ENCODE data around the gene EVI5L.
A peak's percentile ranks its signal among the peaks of the same experiment; 100 is the strongest.

The EVI5L gene

DNA sequence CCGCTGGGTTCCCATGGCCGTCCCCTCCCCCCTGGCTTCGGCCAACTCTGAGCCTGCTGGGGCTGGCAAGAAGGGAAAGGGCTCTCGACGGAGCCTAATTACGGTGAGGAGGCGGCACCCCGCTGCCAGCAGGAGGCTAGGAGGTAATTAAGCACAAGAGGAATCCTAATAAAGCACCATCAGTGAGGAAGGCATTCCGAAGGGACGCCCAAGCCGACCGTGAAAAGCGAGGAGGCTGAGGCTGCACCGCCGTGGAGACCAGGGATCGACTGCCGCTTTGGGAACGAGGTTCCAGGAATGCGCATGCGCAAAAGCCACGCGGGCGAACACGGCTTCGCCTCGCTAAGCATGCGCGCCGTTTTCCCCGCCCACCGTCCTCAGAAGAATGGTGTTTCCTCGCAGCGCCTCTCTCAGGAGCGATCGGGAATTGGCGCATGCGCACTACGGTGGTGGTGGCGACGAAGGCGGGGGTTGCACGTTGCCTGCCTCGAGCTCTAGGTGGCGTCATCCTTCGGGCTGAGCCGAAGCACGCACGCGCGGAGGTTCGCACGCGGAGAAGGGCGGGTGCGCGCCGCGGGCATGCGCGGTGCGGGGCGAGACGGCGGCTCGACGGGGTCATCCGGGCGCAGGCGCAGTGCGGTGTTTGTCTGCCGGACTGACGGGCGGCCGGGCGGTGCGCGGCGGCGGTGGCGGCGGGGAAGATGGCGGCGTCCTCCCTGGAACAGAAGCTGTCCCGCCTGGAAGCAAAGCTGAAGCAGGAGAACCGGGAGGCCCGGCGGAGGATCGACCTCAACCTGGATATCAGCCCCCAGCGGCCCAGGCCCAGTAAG is 73.4 kb downstream of the EVI5L start, which contains the start of gene MAP2K7:
Gene MAP2K7, plus strand, starts transcription at position 634 of the 830 bp plus-strand sequence. Its CDS starts 68 bp downstream, at position 702.
- TF ChIP-seq GLIS3 (CRISPR knock-in tag; IDR thresholded peaks at IDR 0.05) (no peak), CSDC2 (CRISPR knock-in tag; IDR thresholded peaks at IDR 0.05) (no peak), TOX (CRISPR knock-in tag; IDR thresholded peaks at IDR 0.05; ENCODE audit: borderline replicate concordance) (no peak), ZNF565 (CRISPR knock-in tag; conservative IDR thresholded peaks at IDR 0.05; ENCODE audit: low read depth) (no peak), OSR1 (CRISPR knock-in tag; IDR thresholded peaks at IDR 0.05) (no peak)
- peak; percentile 84 for ATAC-seq

DNA sequence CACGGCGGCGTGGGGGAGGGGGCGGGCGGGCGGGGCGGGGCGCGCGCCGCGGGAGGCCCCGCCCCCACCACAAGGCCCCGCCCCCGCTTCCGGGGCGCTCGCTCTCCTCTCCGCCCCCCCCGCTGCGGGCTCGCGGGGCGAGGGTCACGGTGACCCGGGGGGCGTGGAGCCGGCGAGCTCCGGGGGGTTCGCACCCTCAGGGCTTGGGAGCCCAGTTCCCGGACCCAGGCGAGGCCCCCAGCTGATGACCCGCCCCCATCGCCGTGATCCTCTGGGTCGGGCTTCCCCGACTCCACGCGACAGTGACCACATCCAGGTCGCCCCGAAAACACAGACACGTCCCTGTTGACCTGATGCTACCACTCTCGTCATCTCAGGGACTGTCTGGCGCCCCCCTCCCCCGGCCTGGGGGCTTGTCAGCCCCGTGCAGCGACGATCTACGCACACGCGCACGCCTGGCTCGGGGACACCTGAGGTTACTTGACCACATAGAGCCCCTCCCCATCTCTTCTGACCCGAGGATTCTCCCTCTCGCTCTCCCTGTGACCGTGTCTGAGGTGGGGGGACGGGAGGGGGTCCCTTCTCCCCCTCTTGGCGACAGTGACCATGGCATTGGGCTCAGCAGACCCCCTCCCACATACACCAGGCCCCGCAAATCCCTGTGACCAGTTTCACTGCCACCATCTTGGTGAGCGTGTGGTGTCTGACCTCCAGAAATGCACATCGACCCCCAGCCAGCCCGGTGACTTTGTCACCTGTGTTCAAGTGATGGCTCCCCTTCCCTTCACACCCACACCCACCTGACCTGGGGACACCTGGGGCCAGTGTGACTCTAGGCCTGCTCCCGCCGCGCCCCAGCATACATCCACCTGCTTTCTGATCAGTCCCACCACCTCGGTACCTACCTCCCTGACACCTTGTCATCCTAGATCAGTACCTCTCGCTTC is 74.3 kb downstream of the EVI5L start:
- peak; percentile 7; the same call in 2 of the 3 replicates for ATAC-seq
- TF ChIP-seq, protein P1, sequence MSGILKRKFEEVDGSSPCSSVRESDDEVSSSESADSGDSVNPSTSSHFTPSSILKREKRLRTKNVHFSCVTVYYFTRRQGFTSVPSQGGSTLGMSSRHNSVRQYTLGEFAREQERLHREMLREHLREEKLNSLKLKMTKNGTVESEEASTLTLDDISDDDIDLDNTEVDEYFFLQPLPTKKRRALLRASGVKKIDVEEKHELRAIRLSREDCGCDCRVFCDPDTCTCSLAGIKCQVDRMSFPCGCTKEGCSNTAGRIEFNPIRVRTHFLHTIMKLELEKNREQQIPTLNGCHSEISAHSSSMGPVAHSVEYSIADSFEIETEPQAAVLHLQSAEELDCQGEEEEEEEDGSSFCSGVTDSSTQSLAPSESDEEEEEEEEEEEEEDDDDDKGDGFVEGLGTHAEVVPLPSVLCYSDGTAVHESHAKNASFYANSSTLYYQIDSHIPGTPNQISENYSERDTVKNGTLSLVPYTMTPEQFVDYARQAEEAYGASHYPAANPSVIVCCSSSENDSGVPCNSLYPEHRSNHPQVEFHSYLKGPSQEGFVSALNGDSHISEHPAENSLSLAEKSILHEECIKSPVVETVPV (CRISPR knock-in tag; IDR thresholded peaks at IDR 0.05) = no peak
- TF ChIP-seq ZFP3 (CRISPR knock-in tag; IDR thresholded peaks at IDR 0.05) (no peak), RARB (CRISPR knock-in tag; IDR thresholded peaks at IDR 0.05) (no peak), TCF4 (CRISPR knock-in tag; IDR thresholded peaks at IDR 0.05; ENCODE audit: borderline replicate concordance) (no peak), ARNTL (CRISPR knock-in tag; IDR thresholded peaks at IDR 0.05; ENCODE audit: borderline replicate concordance, low read depth) (no peak), CSDC2 (CRISPR knock-in tag; IDR thresholded peaks at IDR 0.05) (no peak), SNAI2 (CRISPR knock-in tag; IDR thresholded peaks at IDR 0.05) (no peak), ISL1 (CRISPR knock-in tag; IDR thresholded peaks at IDR 0.05) (no peak)
- TF ChIP-seq, protein P2, sequence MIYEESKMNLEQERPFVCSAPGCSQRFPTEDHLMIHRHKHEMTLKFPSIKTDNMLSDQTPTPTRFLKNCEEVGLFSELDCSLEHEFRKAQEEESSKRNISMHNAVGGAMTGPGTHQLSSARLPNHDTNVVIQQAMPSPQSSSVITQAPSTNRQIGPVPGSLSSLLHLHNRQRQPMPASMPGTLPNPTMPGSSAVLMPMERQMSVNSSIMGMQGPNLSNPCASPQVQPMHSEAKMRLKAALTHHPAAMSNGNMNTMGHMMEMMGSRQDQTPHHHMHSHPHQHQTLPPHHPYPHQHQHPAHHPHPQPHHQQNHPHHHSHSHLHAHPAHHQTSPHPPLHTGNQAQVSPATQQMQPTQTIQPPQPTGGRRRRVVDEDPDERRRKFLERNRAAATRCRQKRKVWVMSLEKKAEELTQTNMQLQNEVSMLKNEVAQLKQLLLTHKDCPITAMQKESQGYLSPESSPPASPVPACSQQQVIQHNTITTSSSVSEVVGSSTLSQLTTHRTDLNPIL (CRISPR knock-in tag; IDR thresholded peaks at IDR 0.05; ENCODE audit: low read depth) = no peak

DNA sequence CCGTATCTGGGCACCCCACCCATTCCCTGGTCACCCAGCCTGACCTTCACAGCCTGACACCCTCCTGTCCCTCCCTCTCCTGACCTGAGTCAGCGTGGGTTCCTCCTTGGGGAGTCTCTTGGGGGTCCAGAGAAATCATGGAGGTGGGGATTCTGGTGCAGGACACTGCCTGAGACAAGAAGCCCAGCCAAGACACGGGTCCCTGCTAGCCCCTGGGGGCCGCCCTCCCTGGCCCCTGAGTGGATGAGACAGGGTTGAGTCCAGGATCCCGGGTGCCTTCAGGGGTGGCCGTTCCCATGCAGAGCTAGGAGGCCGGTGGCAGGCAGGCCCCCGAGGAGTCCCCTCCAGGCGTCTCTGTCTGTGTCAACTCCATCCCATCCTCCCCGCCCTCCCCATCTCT is 75.2 kb downstream of the EVI5L start:
- TF ChIP-seq CSDC2 (CRISPR knock-in tag; IDR thresholded peaks at IDR 0.05) = no peak
- ATAC-seq = no peak

DNA sequence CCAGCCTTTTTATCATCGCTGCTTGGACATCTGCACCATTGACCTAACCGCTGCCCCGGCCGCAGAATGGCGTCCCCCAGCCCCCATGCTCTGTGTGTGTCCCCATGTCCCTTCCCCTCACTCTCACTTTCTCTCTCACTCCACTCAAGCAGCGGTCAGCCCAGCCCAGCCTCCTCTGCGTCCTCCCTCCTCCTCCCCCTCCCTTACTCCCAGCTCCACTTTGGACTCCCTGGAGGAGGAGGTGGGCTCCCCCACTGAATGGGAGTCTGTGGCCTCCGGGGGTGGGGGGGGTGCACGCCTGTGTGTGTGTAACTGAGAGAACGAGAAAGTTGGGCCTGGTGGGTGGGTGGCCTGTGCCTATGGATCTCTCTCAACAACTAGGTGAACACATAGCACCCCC is 75.8 kb downstream of the EVI5L start:
- no peak for TF ChIP-seq ZNF70 (CRISPR knock-in tag; IDR thresholded peaks at IDR 0.05)
- TF ChIP-seq, protein P3, sequence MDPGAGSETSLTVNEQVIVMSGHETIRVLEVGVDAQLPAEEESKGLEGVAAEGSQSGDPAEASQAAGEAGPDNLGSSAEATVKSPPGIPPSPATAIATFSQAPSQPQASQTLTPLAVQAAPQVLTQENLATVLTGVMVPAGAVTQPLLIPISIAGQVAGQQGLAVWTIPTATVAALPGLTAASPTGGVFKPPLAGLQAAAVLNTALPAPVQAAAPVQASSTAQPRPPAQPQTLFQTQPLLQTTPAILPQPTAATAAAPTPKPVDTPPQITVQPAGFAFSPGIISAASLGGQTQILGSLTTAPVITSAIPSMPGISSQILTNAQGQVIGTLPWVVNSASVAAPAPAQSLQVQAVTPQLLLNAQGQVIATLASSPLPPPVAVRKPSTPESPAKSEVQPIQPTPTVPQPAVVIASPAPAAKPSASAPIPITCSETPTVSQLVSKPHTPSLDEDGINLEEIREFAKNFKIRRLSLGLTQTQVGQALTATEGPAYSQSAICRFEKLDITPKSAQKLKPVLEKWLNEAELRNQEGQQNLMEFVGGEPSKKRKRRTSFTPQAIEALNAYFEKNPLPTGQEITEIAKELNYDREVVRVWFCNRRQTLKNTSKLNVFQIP (CRISPR knock-in tag; IDR thresholded peaks at IDR 0.05; ENCODE audit: borderline replicate concordance, low read depth) = no peak
- no peak for TF ChIP-seq PPARA (CRISPR knock-in tag; IDR thresholded peaks at IDR 0.05; ENCODE audit: borderline replicate concordance)
- TF ChIP-seq ZC3H10 (CRISPR knock-in tag; IDR thresholded peaks at IDR 0.05) = no peak
- no peak for TF ChIP-seq TCF4 (CRISPR knock-in tag; IDR thresholded peaks at IDR 0.05; ENCODE audit: borderline replicate concordance)
- TF ChIP-seq ZFP3 (CRISPR knock-in tag; IDR thresholded peaks at IDR 0.05) = no peak
- no peak for TF ChIP-seq ISL1 (CRISPR knock-in tag; IDR thresholded peaks at IDR 0.05)
- TF ChIP-seq ZFP30 (CRISPR knock-in tag; IDR thresholded peaks at IDR 0.05) = no peak
- TF ChIP-seq RARB (CRISPR knock-in tag; IDR thresholded peaks at IDR 0.05) = no peak
- no peak for TF ChIP-seq TOX (CRISPR knock-in tag; IDR thresholded peaks at IDR 0.05; ENCODE audit: borderline replicate concordance)
- no peak for TF ChIP-seq ESRRG (CRISPR knock-in tag; IDR thresholded peaks at IDR 0.05)
- TF ChIP-seq CSDC2 (CRISPR knock-in tag; IDR thresholded peaks at IDR 0.05) = no peak
- no peak for ATAC-seq

DNA sequence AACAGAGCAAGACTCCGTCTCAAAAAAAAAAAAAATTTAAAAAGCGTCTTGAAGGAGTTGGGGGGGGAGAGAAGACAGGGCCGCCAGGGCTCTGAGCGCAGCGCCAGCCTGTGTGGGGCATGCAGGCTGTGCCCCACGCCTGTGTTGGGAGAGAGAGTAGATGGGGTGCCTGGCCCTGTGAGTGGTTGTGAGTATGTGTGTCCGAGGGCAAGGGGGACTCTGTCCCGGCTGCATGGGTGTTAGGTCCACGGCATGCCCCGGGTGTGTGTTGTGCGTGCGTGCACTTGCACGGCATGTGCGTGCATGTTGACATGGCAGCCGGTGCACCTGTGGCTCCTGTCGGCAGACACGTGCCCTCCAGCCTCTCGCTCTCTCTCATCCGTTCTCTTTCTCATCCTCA is 77.1 kb downstream of the EVI5L start:
- ATAC-seq = no peak
- TF ChIP-seq TCF4 (CRISPR knock-in tag; IDR thresholded peaks at IDR 0.05; ENCODE audit: borderline replicate concordance) (no peak), RARB (CRISPR knock-in tag; IDR thresholded peaks at IDR 0.05) (no peak), SNAI2 (CRISPR knock-in tag; IDR thresholded peaks at IDR 0.05) (no peak), ZNF8 (CRISPR knock-in tag; IDR thresholded peaks at IDR 0.05) (no peak), TOX (CRISPR knock-in tag; IDR thresholded peaks at IDR 0.05; ENCODE audit: borderline replicate concordance) (no peak), ZC3H10 (CRISPR knock-in tag; IDR thresholded peaks at IDR 0.05) (no peak)
- TF ChIP-seq, protein P3 (CRISPR knock-in tag; IDR thresholded peaks at IDR 0.05; ENCODE audit: borderline replicate concordance, low read depth) = no peak
- TF ChIP-seq, protein P4, sequence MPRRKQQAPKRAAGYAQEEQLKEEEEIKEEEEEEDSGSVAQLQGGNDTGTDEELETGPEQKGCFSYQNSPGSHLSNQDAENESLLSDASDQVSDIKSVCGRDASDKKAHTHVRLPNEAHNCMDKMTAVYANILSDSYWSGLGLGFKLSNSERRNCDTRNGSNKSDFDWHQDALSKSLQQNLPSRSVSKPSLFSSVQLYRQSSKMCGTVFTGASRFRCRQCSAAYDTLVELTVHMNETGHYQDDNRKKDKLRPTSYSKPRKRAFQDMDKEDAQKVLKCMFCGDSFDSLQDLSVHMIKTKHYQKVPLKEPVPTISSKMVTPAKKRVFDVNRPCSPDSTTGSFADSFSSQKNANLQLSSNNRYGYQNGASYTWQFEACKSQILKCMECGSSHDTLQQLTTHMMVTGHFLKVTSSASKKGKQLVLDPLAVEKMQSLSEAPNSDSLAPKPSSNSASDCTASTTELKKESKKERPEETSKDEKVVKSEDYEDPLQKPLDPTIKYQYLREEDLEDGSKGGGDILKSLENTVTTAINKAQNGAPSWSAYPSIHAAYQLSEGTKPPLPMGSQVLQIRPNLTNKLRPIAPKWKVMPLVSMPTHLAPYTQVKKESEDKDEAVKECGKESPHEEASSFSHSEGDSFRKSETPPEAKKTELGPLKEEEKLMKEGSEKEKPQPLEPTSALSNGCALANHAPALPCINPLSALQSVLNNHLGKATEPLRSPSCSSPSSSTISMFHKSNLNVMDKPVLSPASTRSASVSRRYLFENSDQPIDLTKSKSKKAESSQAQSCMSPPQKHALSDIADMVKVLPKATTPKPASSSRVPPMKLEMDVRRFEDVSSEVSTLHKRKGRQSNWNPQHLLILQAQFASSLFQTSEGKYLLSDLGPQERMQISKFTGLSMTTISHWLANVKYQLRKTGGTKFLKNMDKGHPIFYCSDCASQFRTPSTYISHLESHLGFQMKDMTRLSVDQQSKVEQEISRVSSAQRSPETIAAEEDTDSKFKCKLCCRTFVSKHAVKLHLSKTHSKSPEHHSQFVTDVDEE (CRISPR knock-in tag; IDR thresholded peaks at IDR 0.05) = no peak
- TF ChIP-seq, protein P1 (CRISPR knock-in tag; IDR thresholded peaks at IDR 0.05) = no peak
